Upper lobe of left lung (tissue), 4 donors: ENCODE data around the gene FOXO4.

Source experiments
- CTCF ChIP-seq, 6 experiments: fragments of 450-650 bp in 4 of 6; fragments of 200-600 bp in 2 of 6; sonication (generic) in 2 of 6; IDR thresholded peaks; one replicate each; pipeline ENCODE4 v1.5.1; 2016 to 2019; ENCODE audit warnings: antibody characterized with exemption in 6 of 6
- EP300 ChIP-seq, 4 donors: sonication (generic); formaldehyde crosslinking; IDR thresholded peaks; one replicate each; pipeline ENCODE4 v1.5.1; 2017; ENCODE audit warnings: antibody characterized with exemption in 4 of 4, control low read depth in 2 of 4
- POLR2A ChIP-seq, 4 donors: fragments of 450-650 bp; IDR thresholded peaks; one replicate each; pipeline ENCODE4 v1.5.1; 2016 to 2017; ENCODE audit warnings: antibody characterized with exemption in 4 of 4, mild to moderate bottlenecking in 2 of 4

GRCh38 chrX:71082822-71083221 is 12.8 kb upstream of the FOXO4 start:
- no peak for TF ChIP-seq EP300 (IDR thresholded peaks at IDR 0.05)
- TF ChIP-seq CTCF (IDR thresholded peaks at IDR 0.05): no peak
- no peak for TF ChIP-seq POLR2A (IDR thresholded peaks at IDR 0.05)
